Spleen (tissue), 11 donors: ENCODE results near the gene EME1. TPM values are rescaled to one million over a fixed set of nuclear protein-coding genes. Genes with fewer than 3 reads are reported as not detected.

Experiments used
- DNase-seq: peaks from one replicate; pipeline ENCODE4 v3.0.0-alpha.2; 2020
- H3K27ac ChIP-seq, 8 donors: fragments of 200-600 bp; sonication (generic) in 7 of 8; 1 replicate in 4 of 8; 2 replicates in 4 of 8; pipeline versions ENCODE4 v1.5.0 to v1.8.0; 2016 to 2021; ENCODE audit warnings: inconsistent platforms in 4 of 8, mild to moderate bottlenecking in 4 of 8, moderate library complexity in 1 of 8
- H3K27me3 ChIP-seq, 7 donors: fragments of 200-600 bp; sonication (generic) in 6 of 7; replicated peaks in 1 of 7; 1 replicate in 4 of 7; 2 replicates in 3 of 7; pipeline versions ENCODE4 v1.5.0 to v1.8.0; 2016 to 2021; ENCODE audit warnings: inconsistent platforms in 3 of 7, mild to moderate bottlenecking in 1 of 7
- H3K36me3 ChIP-seq, 6 donors: fragments of 200-600 bp; sonication (generic) in 5 of 6; 1 replicate in 4 of 6; 2 replicates in 2 of 6; pipeline versions ENCODE4 v1.5.0 to v1.8.0; 2016 to 2021; ENCODE audit warnings: inconsistent platforms in 2 of 6
- H3K4me1 ChIP-seq, 6 donors: fragments of 200-600 bp; sonication (generic) in 5 of 6; 1 replicate in 3 of 6; 2 replicates in 3 of 6; pipeline versions ENCODE4 v1.5.0 to v1.8.0; 2016 to 2021; ENCODE audit warnings: inconsistent platforms in 3 of 6
- H3K4me3 ChIP-seq, 8 donors: fragments of 200-600 bp; sonication (generic) in 7 of 8; 1 replicate in 4 of 8; 2 replicates in 4 of 8; pipeline versions ENCODE4 v1.5.0 to v1.8.0; 2016 to 2021; ENCODE audit warnings: inconsistent platforms in 4 of 8, mild to moderate bottlenecking in 4 of 8, moderate library complexity in 2 of 8
- H3K9me3 ChIP-seq, 8 donors: fragments of 200-600 bp; sonication (generic) in 7 of 8; 1 replicate in 4 of 8; 2 replicates in 4 of 8; pipeline versions ENCODE4 v1.5.0 to v1.8.0; 2016 to 2021; ENCODE audit warnings: inconsistent platforms in 4 of 8
- POLR2A ChIP-seq, 3 donors: fragments of 450-650 bp; IDR thresholded peaks; one replicate each; pipeline ENCODE4 v1.5.1; 2017; ENCODE audit warnings: antibody characterized with exemption in 3 of 3, mild to moderate bottlenecking in 1 of 3
- POLR2AphosphoS5 ChIP-seq, 3 donors: sonication (generic); formaldehyde crosslinking; IDR thresholded peaks; one replicate each; pipeline ENCODE4 v1.5.1; 2017; ENCODE audit warnings: antibody characterized with exemption in 3 of 3
- WGBS, 5 donors: extraction: QIAGEN DNeasy Blood & Tissue Kit in 3 of 5; methylation state at CpG; one replicate each; pipeline versions ENCODE4 v1.1.5 to v1.1.7; 2013 to 2018; 5-methylcytosine and 5-hydroxymethylcytosine counted together
- intact Hi-C: fragments of 100-400 bp; cut with DNase I; formaldehyde crosslinking; loops from one replicate; pipeline ENCODE4 v1.15.0; 2023; ENCODE audit warnings: low total_unique reads
- polyA plus RNA-seq, 3 donors: library from polyadenylated mRNA; stranded (reverse); fragments of 200-250 nt; gene quantifications; one replicate each; pipeline ENCODE4 v1.2.1, GENCODE V29; 2013
- total RNA-seq, 7 donors: library from RNA; depleted of rRNA in 3 of 7; stranded (reverse); fragments of >200 nt in 3 of 7; fragmentation: NEBNext Ultra II Directional in 4 of 7; extraction: Animal tissue kit (Norgen Biotek cat#: 25700) in 4 of 7; gene quantifications; one replicate each; pipeline versions ENCODE4 v1.1.0 to v1.2.1, GENCODE V29; 2016 to 2021
- TF ChIP-seq, protein P1 (sequence below), 11 experiments: fragments of 200-600 bp in 7 of 11; fragments of 450-650 bp in 4 of 11; sonication (generic) in 4 of 11; IDR thresholded peaks in 8 of 11; conservative IDR thresholded peaks in 3 of 11; 1 replicate in 7 of 11; 2 replicates in 4 of 11; pipeline versions ENCODE4 v1.4.0 to v1.8.0; 2016 to 2021; ENCODE audit warnings: antibody characterized with exemption in 11 of 11, inconsistent platforms in 4 of 11, mild to moderate bottlenecking in 1 of 11
- donor health status: healthy with polysubstance abuse.
- donor health status: DM: no; HTN: no; CAD: no; lungs with moderate emphysema.
- donor health status: DM: no; HTN: no; CAD: no.
- donor health status: Bipolar disorder and iron deficiency.
- donor health status: healthy.
- donor health status: DM: no; HTN: no; CAD: no.
- donor health status: DM: yes; HTN: yes; CAD: no.

Gene EME1
- total and polyA plus RNA-seq, 10 donors = 0.66 to 3.6 (median 1.9) TPM

DNA sequence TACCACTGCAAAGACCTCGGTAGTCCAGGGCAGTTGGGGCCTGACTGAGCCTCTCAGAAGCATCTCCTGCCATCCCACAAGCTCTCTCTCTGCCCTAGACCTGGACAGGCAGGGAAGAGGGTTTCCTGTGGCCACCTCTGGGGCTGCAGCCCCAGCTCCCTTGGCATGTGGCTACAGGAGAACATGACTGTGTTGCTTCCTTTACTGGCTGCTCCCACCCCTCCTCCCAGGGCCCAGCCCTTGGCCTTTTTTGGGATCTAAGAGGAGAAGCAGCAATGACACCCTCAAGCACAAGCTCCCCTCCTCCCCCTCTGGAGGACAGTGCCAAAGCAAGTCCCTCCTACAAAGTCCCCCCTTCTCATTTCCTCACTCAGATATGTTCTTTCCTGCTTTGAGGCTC, 5.6 kb upstream of the EME1 start:
- intact Hi-C loops = no loop called here
- Histone ChIP-seq H3K4me3 (no peak overlapping the region), H3K4me1 (peaks cover 9 to 35% (median 23%) of the 10 kb centered on the region in 6 donors), H3K36me3 (peaks cover 10 to 74% (median 55%) of the 10 kb centered on the region in 6 donors), H3K9me3 (no peaks in the 10 kb centered on the region), H3K27me3 (no peaks in the 10 kb centered on the region), H3K27ac (no peak overlapping the region)
- DNase-seq = no peak
- TF ChIP-seq POLR2A (IDR thresholded peaks at IDR 0.05) (no peak), POLR2AphosphoS5 (IDR thresholded peaks at IDR 0.05) (no peak)
- TF ChIP-seq, protein P1, sequence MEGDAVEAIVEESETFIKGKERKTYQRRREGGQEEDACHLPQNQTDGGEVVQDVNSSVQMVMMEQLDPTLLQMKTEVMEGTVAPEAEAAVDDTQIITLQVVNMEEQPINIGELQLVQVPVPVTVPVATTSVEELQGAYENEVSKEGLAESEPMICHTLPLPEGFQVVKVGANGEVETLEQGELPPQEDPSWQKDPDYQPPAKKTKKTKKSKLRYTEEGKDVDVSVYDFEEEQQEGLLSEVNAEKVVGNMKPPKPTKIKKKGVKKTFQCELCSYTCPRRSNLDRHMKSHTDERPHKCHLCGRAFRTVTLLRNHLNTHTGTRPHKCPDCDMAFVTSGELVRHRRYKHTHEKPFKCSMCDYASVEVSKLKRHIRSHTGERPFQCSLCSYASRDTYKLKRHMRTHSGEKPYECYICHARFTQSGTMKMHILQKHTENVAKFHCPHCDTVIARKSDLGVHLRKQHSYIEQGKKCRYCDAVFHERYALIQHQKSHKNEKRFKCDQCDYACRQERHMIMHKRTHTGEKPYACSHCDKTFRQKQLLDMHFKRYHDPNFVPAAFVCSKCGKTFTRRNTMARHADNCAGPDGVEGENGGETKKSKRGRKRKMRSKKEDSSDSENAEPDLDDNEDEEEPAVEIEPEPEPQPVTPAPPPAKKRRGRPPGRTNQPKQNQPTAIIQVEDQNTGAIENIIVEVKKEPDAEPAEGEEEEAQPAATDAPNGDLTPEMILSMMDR (IDR thresholded peaks at IDR 0.05 in 8 of 11, conservative IDR thresholded peaks at IDR 0.05 in 3 of 11) = no peak
- WGBS, 5 donors = 85 to 100% (median 93%) methylated on average over 1 of the region's 1 CpG

DNA sequence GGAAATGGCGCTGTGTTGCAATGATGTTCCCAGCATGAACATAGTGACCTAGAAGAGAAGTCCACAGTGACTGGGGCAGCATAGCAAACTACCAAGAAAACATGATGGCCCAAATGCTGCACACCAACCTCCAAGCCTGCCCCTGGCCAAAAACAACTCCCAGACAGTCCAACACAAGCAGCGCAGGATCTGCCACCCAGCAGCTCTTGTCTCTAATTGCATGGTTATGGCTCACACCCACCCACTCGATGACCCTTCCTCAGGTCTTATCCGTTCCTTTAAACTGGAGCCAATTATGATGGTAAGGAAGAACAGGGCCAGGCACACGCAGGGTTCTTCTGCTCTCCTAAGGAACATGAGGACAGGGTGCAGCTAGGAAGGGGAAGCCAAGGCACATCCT, 3.0 kb upstream of the EME1 start:
- Histone ChIP-seq H3K36me3 (peaks cover 10 to 63% (median 55%) of the 10 kb centered on the region in 6 donors), H3K4me1 (peaks cover 8 to 43% (median 28%) of the 10 kb centered on the region in 6 donors), H3K9me3 (no peaks in the 10 kb centered on the region), H3K27me3 (no peaks in the 10 kb centered on the region), H3K27ac (no peak overlapping the region), H3K4me3 (no peak overlapping the region)
- intact Hi-C loops = loop anchor here (10.0 kb wide), 1 partner anchor 105 kb away; the partner anchor contains the start of gene RSAD1
- no peak for TF ChIP-seq POLR2AphosphoS5 (IDR thresholded peaks at IDR 0.05)
- peak; percentile 36 for DNase-seq
- WGBS, 5 donors = 93 to 98% (median 95%) methylated on average over 5 of the region's 5 CpGs

DNA sequence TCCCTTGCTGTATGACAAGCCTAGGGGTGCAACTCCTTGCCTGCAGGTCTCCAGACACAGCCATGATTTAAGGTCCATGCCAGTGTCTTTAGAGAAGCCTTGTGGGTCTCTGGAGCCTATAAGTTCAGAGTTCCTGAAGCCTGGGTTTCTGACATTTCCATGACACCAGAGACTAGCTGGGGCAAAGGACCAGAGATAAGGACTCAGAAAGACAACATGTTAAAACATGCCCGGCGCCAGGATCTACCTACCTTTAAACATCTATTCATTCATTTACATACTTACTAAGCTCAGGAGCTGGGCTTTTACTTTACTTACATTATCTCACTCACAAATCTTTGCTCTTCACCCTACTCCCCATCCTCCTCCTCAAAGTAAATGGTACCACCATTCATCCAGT, 1.5 kb upstream of the EME1 start:
- peaks cover 10 to 52% (median 42%) of the 10 kb centered on the region in 6 donors for H3K36me3 ChIP-seq
- no peak for DNase-seq
- TF ChIP-seq POLR2A (IDR thresholded peaks at IDR 0.05) (no peak), POLR2AphosphoS5 (IDR thresholded peaks at IDR 0.05) (no peak)
- TF ChIP-seq, protein P1 (IDR thresholded peaks at IDR 0.05 in 8 of 11, conservative IDR thresholded peaks at IDR 0.05 in 3 of 11) = no peak
- H3K27me3 ChIP-seq = no peaks in the 10 kb centered on the region
- WGBS, 5 donors = 95 to 98% (median 98%) methylated on average over 2 of the region's 2 CpGs
- no peaks in the 10 kb centered on the region for H3K9me3 ChIP-seq
- H3K27ac ChIP-seq = no peak overlapping the region
- peak overlapping the region in 2 of 8 donors; percentile 69 to 87 for H3K4me3 ChIP-seq
- intact Hi-C loops = loop anchor here (10.0 kb wide), 1 partner anchor 103 kb away; the partner anchor contains the start of gene RSAD1
- H3K4me1 ChIP-seq = peaks cover 8 to 43% (median 28%) of the 10 kb centered on the region in 6 donors

DNA sequence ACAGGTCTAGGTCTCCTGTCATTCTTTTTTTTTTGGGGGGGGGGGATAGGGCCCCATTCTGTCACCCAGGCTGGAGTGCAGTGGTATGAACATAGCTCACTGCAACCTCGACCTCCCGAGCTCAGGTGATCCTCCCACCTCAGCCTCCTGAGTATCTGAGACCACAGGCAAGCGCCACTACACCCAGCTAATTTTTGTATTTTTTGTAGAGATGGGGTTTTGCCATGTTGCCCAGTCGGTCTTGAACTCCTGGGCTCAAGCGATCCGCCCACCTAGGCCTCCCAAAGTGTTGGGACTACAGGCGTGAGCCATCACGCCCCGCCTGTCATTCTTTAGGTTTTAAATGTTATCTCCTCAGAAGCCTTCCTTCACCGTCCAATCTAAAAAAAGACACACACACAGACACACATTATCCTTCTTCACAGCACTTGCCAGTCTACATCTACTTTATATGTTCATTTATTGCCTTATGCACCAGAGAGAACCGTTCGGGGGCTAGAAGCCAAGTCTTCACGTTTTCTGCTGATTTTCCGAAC, 739 bp upstream of the EME1 start:
- DNase-seq = peak; percentile 49
- peak overlapping the region; percentile 86 to 99 (median 96) for H3K27ac ChIP-seq

More for the DNA sequence above, 739 bp upstream of the EME1 start:
- Histone ChIP-seq H3K4me3 (peak overlapping the region; percentile 52 to 87 (median 75)), H3K4me1 (peaks cover 8 to 43% (median 28%) of the 10 kb centered on the region in 6 donors), H3K27me3 (no peaks in the 10 kb centered on the region), H3K36me3 (peaks cover 5 to 45% (median 35%) of the 10 kb centered on the region in 6 donors), H3K9me3 (no peaks in the 10 kb centered on the region)
- 23 to 30% (median 24%) methylated on average over 14 of the region's 14 CpGs for WGBS, 5 donors
- intact Hi-C loops = loop anchor here (10.0 kb wide), 1 partner anchor 103 kb away; the partner anchor contains the start of gene RSAD1
- no peak for TF ChIP-seq POLR2AphosphoS5 (IDR thresholded peaks at IDR 0.05)
- no peak for TF ChIP-seq POLR2A (IDR thresholded peaks at IDR 0.05)
- TF ChIP-seq, protein P1 (IDR thresholded peaks at IDR 0.05 in 8 of 11, conservative IDR thresholded peaks at IDR 0.05 in 3 of 11) = no peak
